Measurements from ENCODE around the gene DNAJC21. TPM values are rescaled to one million over a fixed set of nuclear protein-coding genes. Genes with fewer than 3 reads are reported as not detected.

Gene DNAJC21
- total and polyA plus RNA-seq, 9 of the 15 experiments (the other 6 are each of a cell fraction or from before 2014, with no cell fraction given): 26.6 to 105 (median 70.7) TPM

GRCh38 chr5:34915139-34915855, 14.1 kb upstream of the DNAJC21 start, which contains the start of the genes BRIX1 and RAD1 (continued):
- TF ChIP-seq CGGBP1 (CRISPR knock-in tag; IDR thresholded peaks at IDR 0.05): no peak
- TF ChIP-seq BACH1 (tag; IDR thresholded peaks at IDR 0.05): no peak
- TF ChIP-seq TARDBP (IDR thresholded peaks at IDR 0.05): peak; percentile 3; the same call in 1 of the 2 replicates
- TF ChIP-seq HNRNPUL1 (IDR thresholded peaks at IDR 0.05; ENCODE audit: low read length): no peak
- TF ChIP-seq CREB3 (tag; conservative IDR thresholded peaks at IDR 0.05; ENCODE audit: low read depth): no peak
- no peak for TF ChIP-seq SRSF7 (optimal IDR thresholded peaks at IDR 0.05; ENCODE audit: low read depth, low read length)
- no peak for TF ChIP-seq DACH1 (IDR thresholded peaks at IDR 0.05; ENCODE audit: partially characterized antibody)
- TF ChIP-seq ZBTB9 (CRISPR knock-in tag; IDR thresholded peaks at IDR 0.05): 0 out of 2 replicates have a peak, but pooled peaks have one; percentile 48
- 0 out of 2 replicates have a peak, but pooled peaks have one; percentile 75 for TF ChIP-seq GTF2F1 (IDR thresholded peaks at IDR 0.05; ENCODE audit: low read depth, low read length)
- TF ChIP-seq PHB (CRISPR knock-in tag; IDR thresholded peaks at IDR 0.05): no peak
- no peak for TF ChIP-seq U2AF2 (optimal IDR thresholded peaks at IDR 0.05; ENCODE audit: low read depth, low read length)
- TF ChIP-seq NR2C2 (CRISPR knock-in tag; IDR thresholded peaks at IDR 0.05): 0 out of 2 replicates have a peak, but pooled peaks have one; percentile 7
- TF ChIP-seq NR2C2 (tag; IDR thresholded peaks at IDR 0.05): peak; percentile 74; the same call in 1 of the 2 replicates
- TF ChIP-seq ZBTB33 (CRISPR knock-in tag; IDR thresholded peaks at IDR 0.05): no peak
- no peak for TF ChIP-seq TCF7 (IDR thresholded peaks at IDR 0.05; ENCODE audit: borderline replicate concordance)
- no peak for TF ChIP-seq SFPQ (IDR thresholded peaks at IDR 0.05; ENCODE audit: low read depth, low read length)
- TF ChIP-seq PYGO2 (tag; IDR thresholded peaks at IDR 0.05): no peak
- peak; percentile 79 for TF ChIP-seq GMEB1 (CRISPR knock-in tag; IDR thresholded peaks at IDR 0.05)
- no peak for TF ChIP-seq ZNF79 (CRISPR knock-in tag; IDR thresholded peaks at IDR 0.05; ENCODE audit: low read depth)
- no peak for TF ChIP-seq JUNB (CRISPR knock-in tag; conservative IDR thresholded peaks at IDR 0.05)
